ENCODE data around the gene ZNF530.

ZNF530 gene

GRCh38 chr19:57599761-57600383, at the start of gene ZNF530:
Gene ZNF530, plus strand, starts transcription at chr19:57599885. Its CDS starts 4,461 bp downstream, at chr19:57604346.
- FAIRE-seq (peak; percentile 96), DNase-seq (ENCODE audit: insufficient read length, low spot score) (peak; percentile 80)

GRCh38 chr19:57552432-57552831, 47.3 kb upstream of the ZNF530 start:
- no peak for DNase-seq (ENCODE audit: insufficient read length, low spot score)
- FAIRE-seq = no peak

DNA sequence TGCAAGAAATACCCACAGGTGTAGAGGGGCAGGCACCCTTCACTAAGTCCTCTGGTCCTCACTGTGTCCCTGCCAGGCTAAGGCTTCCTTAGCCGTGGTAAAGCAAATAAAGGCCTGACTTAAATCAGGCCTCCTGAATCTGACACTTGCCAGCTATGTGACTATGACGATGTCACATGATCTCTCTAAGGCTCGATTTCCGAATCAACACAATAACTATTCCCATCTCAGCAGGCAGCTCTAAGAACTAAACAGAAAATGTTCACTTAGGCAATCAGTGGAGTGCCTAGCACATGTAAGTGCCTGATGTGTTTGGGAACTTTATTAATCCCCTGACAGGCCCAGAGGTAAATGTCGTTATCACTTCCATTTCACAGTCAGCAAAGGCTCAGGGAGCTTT, 42.0 kb upstream of the ZNF530 start:
- FAIRE-seq (no peak), DNase-seq (ENCODE audit: insufficient read length, low spot score) (no peak)

DNA sequence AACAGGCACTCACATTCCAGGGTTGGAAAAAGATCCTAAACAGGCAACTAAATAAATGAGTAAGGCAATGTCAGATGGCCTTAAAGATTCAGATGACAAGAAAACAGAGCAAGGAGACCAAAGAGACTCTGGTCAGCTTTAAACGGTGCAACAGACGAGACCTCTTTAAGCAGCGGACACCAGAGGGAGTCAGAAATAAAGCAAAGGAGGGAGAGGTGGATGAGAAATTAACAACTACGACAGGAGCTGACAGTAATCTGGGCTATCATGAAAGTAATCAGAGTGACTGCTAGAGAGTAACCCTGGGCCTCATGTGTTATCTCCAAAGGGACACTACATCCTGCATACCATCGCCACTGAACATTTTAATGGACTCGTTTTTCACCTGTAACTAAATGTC, 41.2 kb upstream of the ZNF530 start:
- FAIRE-seq (no peak), DNase-seq (ENCODE audit: insufficient read length, low spot score) (no peak)

DNA sequence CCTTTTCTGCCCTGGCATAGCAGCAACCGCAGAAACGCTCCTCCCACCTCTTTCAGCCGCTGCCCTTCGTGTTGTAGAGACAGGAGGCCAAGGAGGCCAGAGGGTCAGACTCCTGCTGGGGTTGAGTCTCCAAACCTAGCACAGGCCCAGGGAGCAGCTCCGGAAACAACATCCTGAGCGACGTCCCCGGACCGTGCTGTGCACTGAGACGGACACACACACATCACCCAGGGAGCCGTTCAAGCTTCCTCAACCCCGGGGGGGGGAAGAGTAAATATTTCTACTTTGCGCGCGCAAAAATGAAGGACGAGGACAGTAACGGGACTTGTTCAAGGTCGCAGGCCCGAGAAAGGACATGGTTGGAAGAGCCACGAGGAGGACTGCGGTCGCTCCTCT, 40.7 kb upstream of the ZNF530 start:
- FAIRE-seq = peak; percentile 68
- no peak for DNase-seq (ENCODE audit: insufficient read length, low spot score)

DNA sequence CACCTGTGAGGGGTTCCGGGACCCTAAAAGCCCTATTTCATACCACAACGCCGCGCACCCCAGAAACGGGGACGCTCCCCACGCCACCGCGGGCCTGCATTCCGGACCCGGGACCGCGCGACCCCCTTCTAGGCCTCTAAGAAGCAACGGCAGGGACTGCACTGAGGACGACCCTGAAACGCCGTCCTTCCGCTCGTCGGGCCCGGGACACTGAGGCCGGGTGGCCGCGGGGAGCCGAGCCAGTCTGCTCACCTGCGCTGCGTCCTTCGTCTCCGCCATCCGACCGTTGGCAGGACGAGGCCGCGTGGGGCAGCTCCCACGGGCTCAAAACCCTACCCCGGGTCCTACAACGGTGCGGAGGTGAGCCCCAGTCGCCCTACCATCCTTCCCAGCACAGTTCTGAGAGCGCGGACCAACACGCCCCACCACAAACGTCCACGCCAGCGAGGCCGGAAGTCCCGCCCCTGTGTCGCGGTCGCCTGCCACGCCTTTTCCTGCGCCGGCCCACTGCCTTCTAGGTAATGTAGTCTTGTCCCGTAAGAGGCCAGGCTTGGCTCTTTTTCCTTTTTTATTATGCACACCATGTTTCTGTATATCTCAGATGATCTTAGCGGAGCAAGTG, 40.2 kb upstream of the ZNF530 start, which contains the start of gene ZNF550:
ZNF550 (minus strand) TSS at position 460 of the 622 bp plus-strand sequence; CDS start at position 279, 181 bp downstream.
- FAIRE-seq = peak; percentile 97

GRCh38 chr19:57560049-57560491, 39.6 kb upstream of the ZNF530 start:
- no peak for FAIRE-seq

More for the DNA sequence above, 40.2 kb upstream of the ZNF530 start, which contains the start of gene ZNF550:
- peak; percentile 81 for DNase-seq (ENCODE audit: insufficient read length, low spot score)

GRCh38 chr19:57563547-57563946, 36.1 kb upstream of the ZNF530 start:
- DNase-seq (ENCODE audit: insufficient read length, low spot score) (no peak), FAIRE-seq (no peak)

More at GRCh38 chr19:57560049-57560491, 39.6 kb upstream of the ZNF530 start:
- DNase-seq (ENCODE audit: insufficient read length, low spot score) = no peak

DNA sequence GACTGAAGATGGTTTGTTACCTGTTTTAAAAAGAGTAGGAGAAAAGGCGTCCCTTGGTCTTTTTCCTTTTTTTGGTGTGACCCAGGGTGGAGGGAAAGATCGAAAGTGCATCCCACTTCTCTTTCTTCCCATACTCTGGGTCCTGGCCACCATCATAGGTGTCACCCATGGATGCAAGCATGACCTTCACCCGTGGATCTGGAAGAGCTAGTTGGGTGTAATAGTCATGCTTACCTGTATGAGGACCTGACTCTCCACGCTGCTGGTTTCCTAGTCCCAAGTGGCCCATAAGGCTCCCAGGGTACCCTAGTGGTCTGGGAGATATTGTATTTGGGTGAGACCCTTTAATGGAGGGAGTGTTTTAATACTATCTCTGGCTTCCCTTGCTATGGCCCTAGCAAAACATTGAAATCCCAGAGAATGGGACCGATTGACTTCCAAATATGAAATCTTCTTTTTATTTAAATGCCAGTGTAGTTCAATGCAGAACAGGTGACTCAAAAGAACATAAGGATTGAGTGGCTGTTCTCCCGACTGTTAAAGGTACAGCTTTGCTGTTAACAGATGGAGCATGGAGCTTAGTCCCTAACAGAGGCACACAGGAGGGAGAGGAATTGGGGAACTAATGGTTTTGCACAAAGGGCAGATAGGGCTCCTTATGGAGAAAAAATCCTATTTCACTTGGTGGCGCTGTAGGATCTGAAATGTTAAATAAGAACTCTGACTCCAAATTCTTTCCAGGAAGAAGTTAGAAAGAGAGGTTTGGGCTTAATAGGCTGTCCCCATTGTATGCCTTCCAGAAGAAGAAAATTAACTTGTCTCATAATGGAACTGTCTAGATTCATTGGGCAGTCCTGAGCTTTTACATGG, 33.1 kb upstream of the ZNF530 start:
- no peak for FAIRE-seq
- DNase-seq (ENCODE audit: insufficient read length, low spot score) = no peak

GRCh38 chr19:57570707-57571106, 29.0 kb upstream of the ZNF530 start:
- DNase-seq (ENCODE audit: insufficient read length, low spot score) = no peak
- FAIRE-seq = no peak

DNA sequence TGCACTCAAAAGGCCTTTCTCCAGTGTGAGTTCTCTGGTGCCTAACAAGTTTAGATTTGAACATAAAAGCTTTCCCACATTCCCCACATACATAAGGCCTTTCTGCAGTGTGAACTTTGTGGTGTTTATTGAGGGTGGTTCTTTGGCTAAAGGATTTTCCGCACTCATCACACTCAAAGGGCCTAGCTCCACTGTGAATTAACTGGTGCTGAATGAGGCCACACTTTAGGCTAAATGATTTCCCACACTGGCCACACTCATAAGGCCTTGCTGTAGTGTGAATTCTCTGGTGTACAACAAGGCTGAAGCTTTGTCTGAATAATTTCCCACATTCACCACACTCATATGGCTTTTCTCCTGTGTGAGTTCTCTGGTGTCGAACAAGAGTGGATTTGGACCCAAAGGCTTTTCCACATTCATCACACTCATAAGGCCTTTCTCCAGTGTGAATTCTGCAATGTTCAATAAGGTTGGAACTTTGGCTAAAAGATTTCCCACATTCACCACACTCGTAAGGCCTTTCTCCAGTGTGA, 27.2 kb upstream of the ZNF530 start:
- FAIRE-seq = no peak
- no peak for DNase-seq (ENCODE audit: insufficient read length, low spot score)

DNA sequence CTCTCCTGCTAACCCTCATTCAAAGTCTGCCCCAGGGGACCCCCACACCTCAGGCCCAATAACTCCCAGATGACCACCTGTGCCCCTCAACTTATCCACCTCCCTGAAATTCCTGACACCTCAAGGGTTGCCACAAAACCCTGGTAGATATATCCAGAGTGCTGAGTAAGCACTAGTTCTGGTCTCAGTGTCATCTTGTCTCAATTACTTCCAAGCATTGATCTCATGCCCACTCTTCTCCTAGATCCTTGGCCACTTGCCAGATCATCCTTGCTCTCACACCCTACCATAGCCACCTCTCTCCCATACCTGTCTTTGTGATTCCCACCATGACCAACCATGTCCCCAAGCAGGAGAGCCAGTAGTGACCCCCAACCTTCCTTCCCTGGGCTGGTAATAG, 23.0 kb upstream of the ZNF530 start:
- FAIRE-seq (no peak), DNase-seq (ENCODE audit: insufficient read length, low spot score) (no peak)

- peak; percentile 91 for DNase-seq (ENCODE audit: insufficient read length, low spot score)
- peak; percentile 99 for FAIRE-seq
These were observed 21.0 kb upstream of the ZNF530 start, which contains the start of gene ZNF416 for GRCh38 chr19:57578487-57579205. Gene ZNF416, minus strand, starts transcription at chr19:57578911. Its CDS starts 207 bp downstream, at chr19:57578704.

DNA sequence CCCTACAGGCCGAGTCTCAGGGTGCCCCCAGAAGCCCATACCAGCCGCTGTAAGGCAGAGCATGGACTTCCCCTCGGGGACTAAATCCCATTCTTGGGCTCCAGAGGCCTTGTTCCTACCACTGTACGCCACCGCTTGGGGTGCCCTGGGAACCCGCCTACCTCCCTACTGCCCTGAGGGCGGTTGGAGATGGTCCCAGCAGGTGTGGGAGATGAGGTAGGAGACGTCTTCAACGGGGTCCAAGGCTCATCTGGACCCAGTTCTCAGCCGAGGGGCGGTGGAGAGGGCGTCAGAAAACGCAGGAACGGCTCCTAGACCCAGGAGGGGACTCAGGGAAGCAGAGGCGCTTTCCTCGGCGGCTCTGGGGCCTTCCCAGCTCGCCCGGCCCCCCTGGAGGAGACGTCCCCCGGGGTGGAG, 16.6 kb upstream of the ZNF530 start:
- DNase-seq (ENCODE audit: insufficient read length, low spot score) (no peak), FAIRE-seq (no peak)

DNA sequence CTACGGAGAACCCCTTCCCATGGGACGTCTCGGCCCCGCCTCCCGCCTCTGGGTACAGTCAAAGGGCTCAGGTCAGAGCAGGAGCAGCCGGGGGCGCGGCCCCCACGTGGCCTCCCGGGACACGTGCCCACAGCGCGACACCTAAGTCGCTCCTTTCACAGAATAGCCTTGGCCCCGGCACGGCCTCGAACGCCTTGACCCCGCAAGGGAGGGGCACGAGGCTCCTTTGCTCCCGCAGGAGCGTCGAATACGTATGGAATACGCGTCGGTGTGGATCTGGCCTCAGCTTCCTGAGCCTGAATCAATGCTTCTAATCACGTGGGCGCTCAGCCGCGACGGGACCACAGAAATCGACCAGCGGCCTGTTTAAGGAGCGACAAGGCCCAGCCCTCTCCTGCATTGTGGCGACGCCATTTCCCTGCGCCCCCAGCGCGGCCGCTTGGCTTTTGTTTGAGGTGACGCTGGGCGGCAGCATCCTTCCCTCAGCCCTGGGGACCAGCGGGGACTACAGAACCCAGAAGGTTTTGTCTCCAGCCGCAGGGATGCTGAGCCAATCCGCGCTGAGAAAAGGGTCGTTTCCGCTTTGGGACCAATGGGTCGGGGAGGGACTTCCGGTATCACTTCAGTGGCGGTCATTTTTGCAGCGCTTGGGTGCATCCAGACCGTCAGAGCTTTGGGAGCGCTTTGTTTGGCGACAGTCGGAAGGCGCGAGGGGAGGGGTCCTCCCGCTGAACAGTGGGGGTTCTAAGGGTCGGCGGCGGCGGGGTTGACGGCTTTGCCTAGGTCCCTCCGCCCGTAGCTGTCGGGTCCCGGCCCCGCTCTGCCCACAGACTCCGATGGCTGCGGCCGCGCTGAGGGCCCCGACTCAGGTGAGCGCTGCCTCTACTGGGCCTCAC, 15.9 kb upstream of the ZNF530 start, which contains the start of gene ZIK1:
ZIK1 (plus strand) TSS at position 625 of the 896 bp plus-strand sequence; CDS start at position 837, 212 bp downstream.
- FAIRE-seq = peak; percentile 98

GRCh38 chr19:57587529-57587928, 12.2 kb upstream of the ZNF530 start:
- FAIRE-seq (no peak), DNase-seq (ENCODE audit: insufficient read length, low spot score) (no peak)

More for the DNA sequence above, 15.9 kb upstream of the ZNF530 start, which contains the start of gene ZIK1:
- DNase-seq (ENCODE audit: insufficient read length, low spot score) = peak; percentile 91

DNA sequence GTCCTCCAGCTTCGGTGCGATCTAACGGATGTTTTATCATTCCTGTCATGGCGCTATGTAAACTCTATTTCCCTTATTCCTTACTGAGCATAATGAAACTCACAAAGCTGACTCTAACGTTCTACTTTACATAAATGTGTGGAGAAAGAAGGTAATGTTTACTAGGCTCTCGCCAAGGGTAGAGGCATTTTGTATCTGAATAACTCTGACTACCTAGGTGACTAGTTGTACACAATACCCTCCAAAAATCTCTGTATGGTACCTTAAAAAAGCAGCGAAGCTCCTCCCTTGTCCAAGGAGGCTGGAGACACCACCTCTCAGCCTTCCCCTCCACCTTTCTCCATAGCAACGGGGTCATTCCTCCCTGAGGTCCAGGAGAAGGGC, 316 bp upstream of the ZNF530 start:
- DNase-seq (ENCODE audit: insufficient read length, low spot score) (no peak), FAIRE-seq (no peak)

GRCh38 chr19:57606931-57607330, 7.2 kb downstream of the ZNF530 start:
- FAIRE-seq = no peak

GRCh38 chr19:57611113-57611512, 11.4 kb downstream of the ZNF530 start:
- FAIRE-seq = no peak
- no peak for DNase-seq (ENCODE audit: insufficient read length, low spot score)

More at GRCh38 chr19:57606931-57607330, 7.2 kb downstream of the ZNF530 start:
- DNase-seq (ENCODE audit: insufficient read length, low spot score) = no peak
